ENCODE data around the gene COPS3.

- TF ChIP-seq SIN3A (IDR thresholded peaks at IDR 0.05; ENCODE audit: borderline replicate concordance, insufficient read depth, low read depth, low read length) = no peak
- TF ChIP-seq, protein P1, sequence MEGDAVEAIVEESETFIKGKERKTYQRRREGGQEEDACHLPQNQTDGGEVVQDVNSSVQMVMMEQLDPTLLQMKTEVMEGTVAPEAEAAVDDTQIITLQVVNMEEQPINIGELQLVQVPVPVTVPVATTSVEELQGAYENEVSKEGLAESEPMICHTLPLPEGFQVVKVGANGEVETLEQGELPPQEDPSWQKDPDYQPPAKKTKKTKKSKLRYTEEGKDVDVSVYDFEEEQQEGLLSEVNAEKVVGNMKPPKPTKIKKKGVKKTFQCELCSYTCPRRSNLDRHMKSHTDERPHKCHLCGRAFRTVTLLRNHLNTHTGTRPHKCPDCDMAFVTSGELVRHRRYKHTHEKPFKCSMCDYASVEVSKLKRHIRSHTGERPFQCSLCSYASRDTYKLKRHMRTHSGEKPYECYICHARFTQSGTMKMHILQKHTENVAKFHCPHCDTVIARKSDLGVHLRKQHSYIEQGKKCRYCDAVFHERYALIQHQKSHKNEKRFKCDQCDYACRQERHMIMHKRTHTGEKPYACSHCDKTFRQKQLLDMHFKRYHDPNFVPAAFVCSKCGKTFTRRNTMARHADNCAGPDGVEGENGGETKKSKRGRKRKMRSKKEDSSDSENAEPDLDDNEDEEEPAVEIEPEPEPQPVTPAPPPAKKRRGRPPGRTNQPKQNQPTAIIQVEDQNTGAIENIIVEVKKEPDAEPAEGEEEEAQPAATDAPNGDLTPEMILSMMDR (IDR thresholded peaks at IDR 0.05) = no peak
Measured at GRCh38 chr17:17285951-17286350, 4.9 kb upstream of the COPS3 start.

All from Panc1 (cell line).